ENCODE results near the gene FETUB.

The FETUB gene, protein sequence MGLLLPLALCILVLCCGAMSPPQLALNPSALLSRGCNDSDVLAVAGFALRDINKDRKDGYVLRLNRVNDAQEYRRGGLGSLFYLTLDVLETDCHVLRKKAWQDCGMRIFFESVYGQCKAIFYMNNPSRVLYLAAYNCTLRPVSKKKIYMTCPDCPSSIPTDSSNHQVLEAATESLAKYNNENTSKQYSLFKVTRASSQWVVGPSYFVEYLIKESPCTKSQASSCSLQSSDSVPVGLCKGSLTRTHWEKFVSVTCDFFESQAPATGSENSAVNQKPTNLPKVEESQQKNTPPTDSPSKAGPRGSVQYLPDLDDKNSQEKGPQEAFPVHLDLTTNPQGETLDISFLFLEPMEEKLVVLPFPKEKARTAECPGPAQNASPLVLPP

DNA sequence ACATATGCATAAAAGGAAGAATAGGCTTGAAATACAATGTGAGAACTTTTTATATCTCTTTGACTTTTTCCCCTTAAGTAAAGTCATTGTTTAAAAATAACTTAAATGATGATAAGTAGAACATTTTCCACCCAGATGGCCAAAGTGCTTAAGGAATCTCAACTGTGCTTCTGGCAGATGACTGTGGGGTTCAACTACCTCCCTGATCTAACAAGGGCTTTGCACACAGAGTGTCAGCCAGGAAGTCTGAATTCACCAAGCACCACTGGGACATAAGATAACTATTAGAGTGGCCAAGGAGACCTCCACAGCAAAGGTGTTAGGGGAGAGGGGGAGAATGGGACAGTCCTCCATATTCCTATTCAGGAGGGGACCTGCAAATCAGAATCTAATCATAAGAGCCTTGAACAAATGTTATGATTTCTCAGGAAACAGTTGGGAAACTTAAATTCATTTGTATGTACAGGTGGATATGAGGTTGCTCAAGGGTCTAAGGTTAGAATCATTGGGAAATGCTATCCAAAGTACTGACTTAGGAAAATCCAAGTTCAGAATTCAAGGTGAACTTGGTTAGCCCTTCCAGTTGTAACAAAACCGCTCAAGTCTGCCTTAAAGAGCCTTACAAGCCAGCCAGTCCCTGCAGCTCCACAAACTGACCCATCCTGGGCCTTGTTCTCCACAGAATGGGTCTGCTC is at the start of gene FETUB:
FETUB (plus strand) TSS at position 622 of the 695 bp plus-strand sequence; CDS start at position 684, 62 bp downstream.
- DNase-seq = no peak

GRCh38 chr3:186590580-186591295 is 49.5 kb upstream of the FETUB start:
- DNase-seq = no peak

GRCh38 chr3:186592682-186593081 is 47.5 kb upstream of the FETUB start:
- no peak for DNase-seq

DNA sequence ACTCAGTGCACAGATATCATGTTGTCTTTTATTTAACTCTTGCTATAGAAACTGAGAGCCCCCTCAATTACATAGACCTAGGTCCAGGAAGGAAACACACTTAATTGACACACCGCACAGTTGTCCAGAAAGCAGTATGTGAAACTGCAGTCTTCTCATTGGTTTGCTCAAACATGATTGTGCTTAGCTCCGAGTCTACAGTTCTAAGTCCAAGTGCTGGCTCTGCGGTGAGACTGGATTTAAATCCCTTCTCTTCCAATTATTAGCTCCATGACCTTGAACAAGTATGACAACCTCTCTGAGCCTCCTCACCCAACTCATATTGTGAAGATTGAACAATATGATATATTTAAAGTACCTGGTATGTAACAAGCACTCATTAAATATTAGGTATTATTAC is 46.3 kb upstream of the FETUB start:
- DNase-seq = no peak

GRCh38 chr3:186594591-186595113 is 45.5 kb upstream of the FETUB start:
- no peak for DNase-seq

DNA sequence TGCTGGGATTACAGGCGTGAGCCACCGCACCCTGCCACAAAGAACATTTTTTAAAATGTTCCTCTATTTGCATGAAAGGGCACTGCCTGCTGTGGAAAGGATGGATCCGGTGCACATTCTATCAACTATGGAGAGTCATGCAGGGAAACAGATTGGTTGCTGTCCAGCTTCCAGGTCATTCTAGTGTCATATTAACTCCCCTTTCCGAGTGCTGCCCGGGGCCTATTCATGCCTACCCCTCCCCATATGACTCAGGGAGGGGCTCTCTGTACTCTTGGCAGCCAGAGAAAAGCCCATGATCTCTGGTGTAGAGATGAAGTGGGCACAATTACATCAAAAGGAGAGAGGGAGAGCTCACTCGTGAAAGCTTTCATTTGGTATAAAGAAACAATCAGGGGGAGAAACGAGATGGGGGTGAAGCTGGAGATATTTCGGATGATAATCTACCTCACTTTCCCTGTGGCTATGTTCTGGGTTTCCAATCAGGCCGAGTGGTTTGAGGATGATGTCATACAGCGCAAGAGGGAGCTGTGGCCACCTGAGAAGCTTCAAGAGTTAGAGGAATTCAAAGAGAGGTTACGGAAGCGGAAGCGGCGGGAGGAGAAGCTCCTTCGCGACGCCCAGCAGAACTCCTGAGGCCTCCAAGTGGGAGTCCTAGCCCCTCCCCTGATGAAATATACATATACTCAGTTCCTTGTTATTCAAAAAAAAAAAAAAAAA is 43.5 kb upstream of the FETUB start:
- no peak for DNase-seq

- DNase-seq = no peak
Measured at GRCh38 chr3:186598108-186598784, 42.0 kb upstream of the FETUB start.

DNA sequence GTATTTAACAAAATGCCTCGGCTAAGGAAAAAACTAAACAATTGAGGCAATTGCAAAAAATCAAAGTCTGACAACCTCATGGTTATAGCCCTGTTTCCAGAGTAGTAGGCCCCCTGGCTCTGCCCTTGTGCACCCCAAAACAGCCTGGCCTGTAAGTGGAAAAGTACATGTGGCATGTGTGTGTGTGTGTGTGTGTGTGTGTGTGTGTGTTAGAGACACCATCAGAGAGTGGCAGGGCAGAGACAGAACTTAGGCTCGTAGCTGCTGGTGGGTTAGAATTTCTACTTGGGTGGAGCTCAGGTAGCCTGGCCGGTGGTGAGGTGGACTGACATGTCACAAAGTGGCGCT is 41.4 kb upstream of the FETUB start:
- no peak for DNase-seq

DNA sequence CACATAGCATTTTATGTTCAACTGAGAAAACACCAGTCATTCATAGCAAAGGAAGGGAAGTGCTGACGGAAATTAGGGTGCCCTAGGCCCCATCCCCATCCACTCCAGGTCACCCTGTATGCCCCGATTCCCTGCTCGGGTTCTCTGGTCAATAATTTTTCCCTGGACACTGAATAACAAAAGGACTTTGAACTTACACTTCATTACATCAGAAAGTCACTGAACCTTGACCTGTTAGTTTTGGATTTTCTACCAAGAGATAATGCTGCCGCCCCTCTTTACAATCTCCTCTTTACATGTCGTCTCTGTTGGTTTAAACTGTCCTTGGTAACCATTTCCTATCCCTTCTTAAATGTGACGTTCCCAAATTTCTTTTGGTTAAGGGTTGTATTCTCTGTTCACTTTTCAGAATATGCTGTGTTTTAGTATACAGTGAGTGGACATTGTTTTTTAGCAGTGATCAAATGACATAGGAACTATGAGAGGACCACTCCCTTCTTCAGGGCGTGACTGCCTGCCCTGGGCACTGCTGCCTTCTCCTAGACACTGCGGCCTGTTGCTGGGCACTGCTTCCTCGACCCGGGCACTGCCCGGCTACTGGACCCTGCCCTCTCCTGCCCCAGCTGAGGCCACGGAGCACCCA is 40.9 kb upstream of the FETUB start:
- DNase-seq = no peak

DNA sequence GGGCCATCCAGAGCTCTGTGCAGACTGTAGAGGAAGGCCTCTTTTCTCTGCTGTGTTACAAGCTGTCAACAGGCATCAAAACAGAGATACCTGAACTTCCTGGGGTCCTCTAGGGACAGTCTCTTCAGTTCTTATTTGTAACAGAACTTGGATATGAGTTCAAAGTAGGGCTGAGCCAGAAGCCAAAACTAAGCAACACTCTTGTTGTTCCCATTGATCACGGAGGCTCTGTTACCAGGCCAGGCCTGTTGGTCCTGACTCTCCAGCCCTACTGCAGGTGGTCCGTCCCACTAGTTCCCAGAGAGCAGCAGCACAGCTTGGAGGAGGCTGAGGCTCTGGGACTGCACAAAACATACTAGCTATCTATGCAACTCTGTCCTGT is 40.4 kb upstream of the FETUB start:
- DNase-seq = no peak

DNA sequence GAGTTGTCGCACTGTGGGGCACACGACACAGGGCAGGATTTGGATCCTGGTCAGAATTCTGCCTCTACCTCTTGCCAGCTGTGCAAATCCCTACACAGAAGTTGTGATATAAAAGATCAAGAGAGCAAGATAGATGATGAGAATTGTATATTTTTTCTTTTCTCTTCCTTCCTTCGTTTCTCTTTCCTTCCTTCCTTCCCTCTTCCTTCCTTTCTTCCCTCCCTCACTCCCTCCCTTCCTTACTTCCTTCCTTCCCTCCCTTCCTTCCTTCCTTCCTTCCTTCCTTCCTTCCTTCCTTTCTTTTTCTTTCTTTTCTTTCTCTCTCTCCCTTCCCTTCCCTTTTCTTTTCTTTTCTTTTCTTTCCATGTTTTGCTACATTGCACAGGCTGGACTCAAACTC is 39.3 kb upstream of the FETUB start:
- no peak for DNase-seq

DNA sequence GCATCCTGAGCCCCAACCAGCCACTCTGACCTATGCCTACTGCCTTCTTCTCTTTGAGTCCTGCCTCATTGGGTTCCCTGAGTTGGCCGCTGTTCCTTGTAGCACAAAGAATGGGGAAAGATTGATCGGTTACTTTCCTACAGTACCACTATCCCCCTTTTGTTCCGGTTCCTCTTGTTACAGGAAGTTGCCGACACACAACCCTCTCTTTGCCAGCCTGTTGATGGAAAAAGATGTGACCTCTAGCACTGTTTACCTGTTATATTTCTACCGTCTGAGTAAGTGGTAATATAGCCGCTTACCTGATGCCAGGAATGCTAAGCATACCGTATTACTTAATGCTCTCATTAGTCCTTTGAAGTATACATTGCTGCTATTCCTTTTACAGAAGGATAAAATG is 37.0 kb upstream of the FETUB start:
- no peak for DNase-seq

GRCh38 chr3:186605078-186605477 is 35.1 kb upstream of the FETUB start:
- no peak for DNase-seq

DNA sequence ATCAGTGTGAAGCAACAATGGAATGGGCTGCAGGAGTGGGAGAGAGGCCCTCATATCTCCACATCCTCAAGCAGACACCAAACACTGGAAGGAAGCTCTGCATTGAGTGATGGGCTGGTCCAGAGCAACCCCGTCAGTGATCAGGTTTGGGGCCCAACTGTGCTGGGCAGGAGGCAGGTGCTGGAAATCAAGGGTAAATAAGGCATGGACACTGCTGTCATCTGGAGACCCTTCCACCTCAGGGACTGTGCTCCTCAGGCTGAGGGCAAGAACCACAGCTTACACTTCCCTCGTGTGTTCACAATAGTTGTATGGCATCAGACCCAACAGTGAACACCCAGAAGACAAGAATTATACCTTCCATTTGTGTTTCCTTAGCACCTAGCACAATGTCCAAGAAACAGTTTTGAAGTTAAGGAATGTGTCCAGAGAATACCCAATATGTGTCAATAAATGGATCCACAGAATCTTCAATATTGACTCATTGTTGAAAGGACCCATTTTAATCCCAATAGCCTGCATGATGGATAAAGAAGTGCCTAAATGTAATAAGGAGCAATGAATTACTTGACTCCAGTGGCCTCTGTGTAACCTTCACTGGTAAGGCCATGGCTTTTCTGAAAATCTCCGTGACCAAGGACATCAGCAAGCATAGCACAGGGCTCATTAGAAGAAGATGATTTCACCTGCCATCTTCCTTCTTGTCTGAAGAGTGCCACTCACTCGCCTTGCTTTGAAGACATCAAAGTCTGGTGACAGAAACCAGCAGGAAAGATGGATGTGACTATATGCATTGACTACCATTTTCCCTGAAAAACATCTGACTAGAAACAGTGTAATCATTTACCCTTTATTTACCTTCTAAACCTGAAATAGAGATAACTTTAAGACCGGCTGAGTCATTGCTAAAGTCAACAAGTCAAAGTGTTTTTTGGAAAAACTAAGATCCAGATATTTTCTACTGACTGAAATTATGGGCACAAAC is 34.3 kb upstream of the FETUB start:
- DNase-seq = no peak

DNA sequence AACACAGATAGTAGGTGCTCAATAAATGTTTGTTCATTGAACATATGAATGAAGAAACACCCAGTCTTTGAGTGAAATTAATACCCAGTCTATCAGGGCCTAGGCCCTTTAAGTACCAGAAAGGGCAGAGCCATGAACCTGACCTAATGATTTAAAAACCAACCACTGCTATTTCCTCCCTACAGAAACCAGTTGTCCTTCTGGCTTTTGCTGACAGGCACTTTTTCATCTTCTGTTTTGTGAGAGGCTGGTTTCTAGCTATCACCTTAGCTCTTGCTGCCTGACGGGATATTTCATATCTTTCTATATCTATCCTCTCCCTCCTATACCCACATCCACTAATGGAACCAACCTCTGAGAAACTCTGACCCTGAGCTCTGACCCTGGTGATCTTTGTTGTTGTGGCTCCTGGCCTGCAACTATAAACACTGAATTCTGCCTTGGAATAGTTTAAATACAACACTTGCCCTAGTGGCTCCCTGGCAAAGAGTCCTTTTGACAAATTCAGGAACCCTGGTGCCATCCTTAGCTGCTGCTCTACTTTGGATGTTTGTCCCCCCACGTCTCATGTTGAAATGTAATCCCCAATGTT is 31.5 kb upstream of the FETUB start:
- DNase-seq = no peak

- DNase-seq = peak; percentile 40
Measured at GRCh38 chr3:186609247-186609868, 30.8 kb upstream of the FETUB start.

- no peak for DNase-seq
Measured at GRCh38 chr3:186612065-186612464, 28.1 kb upstream of the FETUB start.

GRCh38 chr3:186612721-186613636 is 27.2 kb upstream of the FETUB start, which contains the start of gene AHSG:
Gene AHSG, plus strand, starts transcription at chr3:186613060. Its CDS starts 82 bp downstream, at chr3:186613142.
- DNase-seq = no peak
